LHCN-M2 (cell line): ENCODE data around the gene C2orf72. TPM values are rescaled to one million over a fixed set of nuclear protein-coding genes. Genes with fewer than 3 reads are reported as not detected.
"Not testable (repeated sequence)": the region's sequence is repeated elsewhere in the genome, so short reads cannot be mapped to it uniquely, and the experiment has no call there.

Experiments
- DNase-seq: peaks from one replicate; pipeline ENCODE4 v3.0.0-alpha.2; 2012; ENCODE audit warnings: low read depth
- total RNA-seq: library from RNA; depleted of rRNA; stranded (reverse); fragments of >200 nt; gene quantifications from 2 replicates; pipeline ENCODE4 v1.2.3, GENCODE V29; 2014; rRNA removed

Gene C2orf72
- total RNA-seq, 1 experiment from 2014 or later, result 0.06 TPM

GRCh38 chr2:231067531-231067930 is 30.2 kb downstream of the C2orf72 start:
- not testable (repeated sequence) for DNase-seq

GRCh38 chr2:231068525-231069222 is 31.4 kb downstream of the C2orf72 start:
- DNase-seq, result peak; percentile 22

GRCh38 chr2:231069379-231070054 is 32.2 kb downstream of the C2orf72 start:
- DNase-seq, result no peak

GRCh38 chr2:231084565-231084964 is 47.2 kb downstream of the C2orf72 start:
- DNase-seq, result no peak

GRCh38 chr2:231088754-231089153 is 51.4 kb downstream of the C2orf72 start:
- DNase-seq, result no peak

GRCh38 chr2:231093933-231094332 is 56.6 kb downstream of the C2orf72 start:
- DNase-seq, result no peak

GRCh38 chr2:231094736-231095346 is 57.5 kb downstream of the C2orf72 start:
- no peak for DNase-seq

Other genes starting within 250 kb of the C2orf72 start
- 24.0 and 29.0 TPM in 2 replicates for gene ITM2C, start 172.6 kb upstream of the C2orf72 start, total RNA-seq
- not detected in 2 replicates for gene GPR55, start 112.3 kb upstream of the C2orf72 start, total RNA-seq
- not detected in 2 replicates for gene SPATA3, start 41.4 kb upstream of the C2orf72 start, total RNA-seq
- gene PSMD1, start 19.3 kb downstream of the C2orf72 start, total RNA-seq, result 142 and 172 TPM in 2 replicates
- gene HTR2B, start 87.5 kb downstream of the C2orf72 start, total RNA-seq, result 0.13 and 0.52 TPM in 2 replicates
- 37.7 and 39.8 TPM in 2 replicates for gene ARMC9, start 161.1 kb downstream of the C2orf72 start, total RNA-seq